Trophoblast cell (in vitro differentiated cells and primary cell): ENCODE results near the gene AGPAT3.

ENCODE experiments used
- DNase-seq, 2 donors: peaks; one replicate each; pipeline ENCODE4 v3.0.0-alpha.2; 2016
- H2AFZ ChIP-seq: 2 replicates; pipeline ENCODE4 v1.6.1; 2013; ENCODE audit warnings: low read length, moderate library complexity, mild to moderate bottlenecking; ENCODE audit not compliant: insufficient read depth, poor library complexity
- H2AK5ac ChIP-seq: 2 replicates; pipeline ENCODE4 v1.6.1; 2013; ENCODE audit warnings: mild to moderate bottlenecking, low read length
- H2BK120ac ChIP-seq: 2 replicates; pipeline ENCODE4 v1.6.1; 2013; ENCODE audit warnings: low read length, mild to moderate bottlenecking, moderate library complexity; ENCODE audit not compliant: insufficient read depth, poor library complexity
- H2BK12ac ChIP-seq: 2 replicates; pipeline ENCODE4 v1.6.1; 2013; ENCODE audit warnings: mild to moderate bottlenecking, low read length, moderate library complexity
- H2BK5ac ChIP-seq: 2 replicates; pipeline ENCODE4 v1.6.1; 2013; ENCODE audit warnings: low read length, low read depth, moderate library complexity, mild to moderate bottlenecking; ENCODE audit not compliant: poor library complexity
- H3K14ac ChIP-seq: 2 replicates; pipeline ENCODE4 v1.6.1; 2013; ENCODE audit warnings: mild to moderate bottlenecking, low read length
- H3K18ac ChIP-seq: 2 replicates; pipeline ENCODE4 v1.6.1; 2013; ENCODE audit warnings: mild to moderate bottlenecking, low read length
- H3K23ac ChIP-seq: 2 replicates; pipeline ENCODE4 v1.6.1; 2013; ENCODE audit warnings: low read length
- H3K27ac ChIP-seq: 2 replicates; pipeline ENCODE4 v1.5.1; 2013; ENCODE audit warnings: low read depth, mild to moderate bottlenecking, inconsistent platforms, low read length, moderate library complexity
- H3K27me3 ChIP-seq: 2 replicates; pipeline ENCODE4 v1.6.1; 2013; ENCODE audit warnings: inconsistent platforms, mild to moderate bottlenecking, low read length, moderate library complexity; ENCODE audit not compliant: insufficient read depth
- H3K36me3 ChIP-seq, 2 experiments: 1 replicate in 1 of 2; 2 replicates in 1 of 2; pipeline ENCODE4 v1.6.1; 2013; ENCODE audit warnings: low read length in 2 of 2, mild to moderate bottlenecking in 2 of 2, moderate library complexity in 1 of 2; ENCODE audit not compliant: insufficient read depth in 2 of 2, control insufficient read depth in 1 of 2
- H3K4ac ChIP-seq: 2 replicates; pipeline ENCODE4 v1.6.1; 2013; ENCODE audit warnings: low read depth, mild to moderate bottlenecking, low read length, moderate library complexity
- H3K4me1 ChIP-seq, 2 experiments: 1 replicate in 1 of 2; 2 replicates in 1 of 2; pipeline ENCODE4 v1.6.1; 2013; ENCODE audit warnings: low read length in 2 of 2, mild to moderate bottlenecking in 2 of 2, moderate library complexity in 1 of 2; ENCODE audit not compliant: insufficient read depth in 2 of 2, control insufficient read depth in 1 of 2
- H3K4me2 ChIP-seq: 2 replicates; pipeline ENCODE4 v1.6.1; 2013; ENCODE audit warnings: inconsistent platforms, mild to moderate bottlenecking, low read length, moderate library complexity
- H3K4me3 ChIP-seq: 2 replicates; pipeline ENCODE4 v1.5.1; 2013; ENCODE audit warnings: mild to moderate bottlenecking, low read depth, low read length, inconsistent platforms
- H3K79me1 ChIP-seq: one replicate; pipeline ENCODE4 v1.6.1; 2013; ENCODE audit warnings: low read length
- H3K79me2 ChIP-seq: 2 replicates; pipeline ENCODE4 v1.6.1; 2013; ENCODE audit warnings: low read length, mild to moderate bottlenecking; ENCODE audit not compliant: control insufficient read depth, insufficient read depth, poor library complexity
- H3K9ac ChIP-seq: 2 replicates; pipeline ENCODE4 v1.6.1; 2013; ENCODE audit warnings: mild to moderate bottlenecking, low read length
- H3K9me3 ChIP-seq: 2 replicates; pipeline ENCODE4 v1.6.1; 2013; ENCODE audit warnings: low read depth, mild to moderate bottlenecking, control low read depth, inconsistent platforms, low read length; ENCODE audit not compliant: insufficient read depth
- H4K12ac ChIP-seq: 2 replicates; pipeline ENCODE4 v1.6.1; 2013; ENCODE audit warnings: low read depth, mild to moderate bottlenecking, low read length, moderate library complexity
- H4K8ac ChIP-seq: 2 replicates; pipeline ENCODE4 v1.6.1; 2013; ENCODE audit warnings: low read depth, mild to moderate bottlenecking, low read length, moderate library complexity
- H4K91ac ChIP-seq: one replicate; pipeline ENCODE4 v1.6.1; 2013; ENCODE audit warnings: low read depth, mild to moderate bottlenecking, low read length, moderate library complexity
- WGBS: extraction: QIAGEN DNeasy Blood & Tissue Kit; methylation state at CpG from one replicate; pipeline ENCODE4 v1.1.7; 2013; ENCODE audit warnings: missing lambda C conversion rate; ENCODE audit not compliant: insufficient read length, insufficient coverage; ENCODE audit errors: extremely low coverage; 5-methylcytosine and 5-hydroxymethylcytosine counted together

AGPAT3 gene

DNA sequence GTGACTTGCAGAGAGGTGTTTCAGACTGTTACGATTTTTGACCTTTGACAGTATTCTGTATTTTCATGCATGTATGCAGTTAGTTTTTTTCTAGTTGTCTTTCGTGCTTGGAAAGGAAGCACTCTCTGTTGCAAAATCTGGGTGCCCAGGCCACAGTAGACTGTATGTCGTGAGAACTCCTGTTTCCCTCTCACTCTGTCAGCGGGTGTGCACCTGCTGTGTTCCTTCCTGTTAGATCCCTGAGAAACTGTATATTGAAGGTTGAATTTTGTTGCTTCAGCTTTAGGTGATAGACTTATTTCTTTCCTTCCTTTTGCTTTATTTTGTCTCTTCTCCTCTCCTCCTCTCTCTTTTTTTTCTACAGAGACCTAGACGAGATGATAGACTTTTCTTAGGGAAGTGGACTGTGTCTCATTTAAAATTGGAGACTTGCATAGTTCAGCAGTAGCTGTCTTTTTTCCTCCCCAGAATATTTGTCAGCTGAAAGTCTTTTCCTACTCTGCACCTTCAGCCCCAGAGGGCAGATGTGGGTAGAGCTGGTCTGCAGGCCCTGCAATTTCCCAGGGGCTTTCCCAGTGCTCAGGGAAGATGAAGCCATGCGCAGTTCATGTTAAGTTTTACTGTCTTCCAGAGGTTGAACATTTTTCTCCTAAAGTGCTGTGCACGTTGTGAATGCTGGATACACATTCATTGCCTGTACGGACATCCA, 148.5 kb downstream of the AGPAT3 start:
- H3K14ac ChIP-seq = no peak overlapping the region
- H3K27ac ChIP-seq = peak overlapping the region; percentile 51
- no peak overlapping the region for H3K4ac ChIP-seq
- H3K23ac ChIP-seq = no peak overlapping the region
- no peak overlapping the region for H3K18ac ChIP-seq
- H3K4me1 ChIP-seq = peaks cover 8% of the 10 kb centered on the region in 2 experiments
- H3K4me2 ChIP-seq = peak overlapping the region; percentile 93
- H4K8ac ChIP-seq = no peak overlapping the region
- WGBS = no CpG with 5 or more reads among the region's 8 CpGs
- H3K79me2 ChIP-seq = peaks cover 20% of the 10 kb centered on the region
- DNase-seq = peak; percentile 74 to 76
- no peak overlapping the region for H2AK5ac ChIP-seq
- no peak overlapping the region for H4K91ac ChIP-seq
- H3K4me3 ChIP-seq = no peak overlapping the region
- no peaks in the 10 kb centered on the region for H3K36me3 ChIP-seq
- H4K12ac ChIP-seq = no peak overlapping the region
- H2AFZ ChIP-seq = no peak overlapping the region
- no peak overlapping the region for H3K9ac ChIP-seq
- peaks cover 3% of the 10 kb centered on the region for H3K9me3 ChIP-seq
- no peak overlapping the region for H2BK5ac ChIP-seq
- H3K79me1 ChIP-seq = peaks cover 8% of the 10 kb centered on the region
- H2BK12ac ChIP-seq = no peak overlapping the region
- H2BK120ac ChIP-seq = no peak overlapping the region
- no peaks in the 10 kb centered on the region for H3K27me3 ChIP-seq

DNA sequence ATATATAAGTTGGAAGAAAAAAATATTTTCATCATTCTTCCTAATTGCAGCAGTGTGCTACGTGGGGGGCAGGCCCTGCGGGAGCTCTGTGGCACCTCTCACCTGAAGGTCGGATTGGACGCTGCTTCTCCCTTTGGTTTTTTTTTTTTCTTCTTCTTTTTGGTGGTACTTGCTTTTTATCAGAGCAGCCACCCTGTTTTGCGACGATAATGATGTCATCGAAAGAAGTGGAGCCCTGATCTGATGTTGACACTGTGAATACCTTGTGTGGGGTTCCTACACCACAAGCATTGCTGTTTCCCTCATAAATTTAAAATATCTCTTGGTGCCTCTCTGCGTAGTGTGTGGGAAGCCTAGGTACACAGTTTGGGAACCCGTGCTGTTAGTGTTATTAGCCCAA, 152.6 kb downstream of the AGPAT3 start:
- Histone ChIP-seq H2AFZ (no peak overlapping the region), H3K4ac (peak overlapping the region; percentile 61), H3K79me2 (peaks cover 19% of the 10 kb centered on the region), H2BK12ac (no peak overlapping the region), H2AK5ac (no peak overlapping the region), H4K91ac (no peak overlapping the region), H4K12ac (no peak overlapping the region), H3K18ac (no peak overlapping the region), H4K8ac (no peak overlapping the region), H2BK5ac (no peak overlapping the region), H3K27ac (no peak overlapping the region), H3K4me1 (peaks cover 2 to 3% of the 10 kb centered on the region in 2 experiments), H3K4me2 (no peak overlapping the region), H3K9ac (no peak overlapping the region), H3K14ac (no peak overlapping the region), H2BK120ac (no peak overlapping the region), H3K23ac (no peak overlapping the region), H3K27me3 (no peaks in the 10 kb centered on the region), H3K79me1 (no peaks in the 10 kb centered on the region), H3K36me3 (peaks cover 0 to 1% of the 10 kb centered on the region in 2 experiments), H3K9me3 (peaks cover 3% of the 10 kb centered on the region), H3K4me3 (no peak overlapping the region)
- DNase-seq = no peak
- WGBS = no CpG with 5 or more reads among the region's 9 CpGs

DNA sequence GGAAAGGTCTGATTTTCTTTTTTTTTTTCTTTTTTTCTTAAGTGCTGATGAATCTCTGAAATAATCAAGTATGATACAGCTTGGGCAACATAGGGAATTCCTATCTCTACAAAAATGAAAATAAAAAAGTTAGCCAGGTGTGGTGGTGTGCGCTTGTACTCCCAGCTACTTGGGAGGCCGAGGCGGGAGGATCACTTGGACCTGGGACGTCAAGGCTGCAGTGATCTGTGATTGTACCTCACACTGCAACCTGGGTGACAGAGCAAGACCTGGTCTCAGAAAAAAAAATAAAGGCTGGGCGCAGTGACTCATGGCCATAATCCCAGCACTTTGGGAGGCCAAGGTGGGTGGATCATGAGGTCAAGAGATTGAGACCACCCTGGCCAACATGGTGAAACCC, 153.1 kb downstream of the AGPAT3 start:
- H3K18ac ChIP-seq = no peak overlapping the region

DNA sequence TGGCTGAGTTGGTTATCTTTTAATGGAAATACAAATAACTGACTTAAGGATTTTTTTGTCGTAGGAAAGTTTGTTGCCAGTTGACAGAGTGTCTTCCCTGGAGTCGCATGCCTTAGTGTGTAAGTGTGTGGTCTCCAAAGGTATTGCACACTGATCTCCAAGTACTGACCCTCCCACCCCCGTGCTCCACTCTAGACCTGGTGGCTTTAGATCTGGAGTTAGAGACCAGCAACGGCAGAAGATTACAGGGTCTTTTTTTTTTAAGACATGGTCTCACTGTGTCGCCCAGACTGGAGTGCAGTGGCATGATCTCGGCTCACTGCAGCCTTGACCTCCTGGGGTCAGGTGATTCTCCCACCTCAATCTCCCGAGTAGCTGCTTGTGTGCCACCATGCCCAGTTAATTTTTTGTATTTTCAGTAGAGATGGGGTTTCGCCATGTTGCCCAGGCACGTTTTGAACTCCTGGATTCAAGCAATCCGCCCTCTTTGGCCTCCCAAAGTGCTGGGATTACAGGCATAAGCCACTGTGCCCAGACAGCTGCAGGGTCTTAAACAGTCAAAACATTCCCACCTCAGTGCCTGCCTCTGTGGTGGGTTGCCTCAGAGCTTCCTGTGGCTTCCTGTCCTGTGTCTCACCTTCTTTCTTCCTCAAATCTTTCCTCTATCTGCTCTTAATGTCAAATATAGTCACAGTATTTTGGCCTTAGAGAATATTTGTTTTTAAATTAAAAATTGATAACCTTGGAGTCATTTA, 154.0 kb downstream of the AGPAT3 start:
- no peak overlapping the region for H2AK5ac ChIP-seq

More for the DNA sequence above, 153.1 kb downstream of the AGPAT3 start:
- Histone ChIP-seq H3K4me3 (no peak overlapping the region), H3K4me1 (peaks cover 2 to 3% of the 10 kb centered on the region in 2 experiments), H3K79me1 (no peaks in the 10 kb centered on the region), H4K12ac (no peak overlapping the region), H2BK120ac (no peak overlapping the region), H3K27ac (no peak overlapping the region), H3K36me3 (peaks cover 0 to 1% of the 10 kb centered on the region in 2 experiments), H3K27me3 (no peaks in the 10 kb centered on the region), H3K4ac (peak overlapping the region; percentile 98), H2BK5ac (no peak overlapping the region), H3K23ac (no peak overlapping the region), H3K79me2 (peaks cover 16% of the 10 kb centered on the region), H3K9me3 (no peaks in the 10 kb centered on the region), H3K9ac (no peak overlapping the region), H2AFZ (no peak overlapping the region), H4K91ac (no peak overlapping the region), H2BK12ac (no peak overlapping the region), H2AK5ac (no peak overlapping the region), H3K14ac (no peak overlapping the region), H3K4me2 (no peak overlapping the region), H4K8ac (no peak overlapping the region)
- no peak for DNase-seq
- whole genome bisulfite sequencing = no CpG with 5 or more reads among the region's 5 CpGs

More for the DNA sequence above, 154.0 kb downstream of the AGPAT3 start:
- H3K36me3 ChIP-seq = peaks cover 0 to 1% of the 10 kb centered on the region in 2 experiments
- H4K91ac ChIP-seq = no peak overlapping the region
- no peak overlapping the region for H3K18ac ChIP-seq
- no peaks in the 10 kb centered on the region for H3K79me1 ChIP-seq
- H2BK12ac ChIP-seq = no peak overlapping the region
- no peak overlapping the region for H3K27ac ChIP-seq
- H3K23ac ChIP-seq = no peak overlapping the region
- H3K4me3 ChIP-seq = no peak overlapping the region
- no peak for DNase-seq
- no peaks in the 10 kb centered on the region for H3K4me1 ChIP-seq
- no peak overlapping the region for H2BK120ac ChIP-seq
- peaks cover 16% of the 10 kb centered on the region for H3K79me2 ChIP-seq
- H3K9me3 ChIP-seq = no peaks in the 10 kb centered on the region
- no peaks in the 10 kb centered on the region for H3K27me3 ChIP-seq
- H3K9ac ChIP-seq = no peak overlapping the region
- no CpG with 5 or more reads among the region's 10 CpGs for WGBS
- H2AFZ ChIP-seq = no peak overlapping the region
- H3K14ac ChIP-seq = no peak overlapping the region
- no peak overlapping the region for H3K4me2 ChIP-seq
- H4K12ac ChIP-seq = no peak overlapping the region
- H4K8ac ChIP-seq = no peak overlapping the region
- no peak overlapping the region for H2BK5ac ChIP-seq
- peak overlapping the region; percentile 84 for H3K4ac ChIP-seq
